ENCODE results near the gene PTPRK. TPM values are rescaled to one million over a fixed set of nuclear protein-coding genes. Genes with fewer than 3 reads are reported as not detected.
A peak's percentile ranks its signal among the peaks of the same experiment; 100 is the strongest.

PTPRK gene
- total RNA-seq, 1 donor from 2014 or later, result 50.3 TPM

- peaks cover 2% of the 10 kb centered on the region for H3K4me1 Mint-ChIP-seq (ENCODE audit: low read depth, unreplicated experiment)
- H3K9me3 Mint-ChIP-seq (ENCODE audit: unreplicated experiment), result no peaks in the 10 kb centered on the region
- no peak overlapping the region for H3K27ac Mint-ChIP-seq (ENCODE audit: unreplicated experiment)
- TF ChIP-seq, protein P1, sequence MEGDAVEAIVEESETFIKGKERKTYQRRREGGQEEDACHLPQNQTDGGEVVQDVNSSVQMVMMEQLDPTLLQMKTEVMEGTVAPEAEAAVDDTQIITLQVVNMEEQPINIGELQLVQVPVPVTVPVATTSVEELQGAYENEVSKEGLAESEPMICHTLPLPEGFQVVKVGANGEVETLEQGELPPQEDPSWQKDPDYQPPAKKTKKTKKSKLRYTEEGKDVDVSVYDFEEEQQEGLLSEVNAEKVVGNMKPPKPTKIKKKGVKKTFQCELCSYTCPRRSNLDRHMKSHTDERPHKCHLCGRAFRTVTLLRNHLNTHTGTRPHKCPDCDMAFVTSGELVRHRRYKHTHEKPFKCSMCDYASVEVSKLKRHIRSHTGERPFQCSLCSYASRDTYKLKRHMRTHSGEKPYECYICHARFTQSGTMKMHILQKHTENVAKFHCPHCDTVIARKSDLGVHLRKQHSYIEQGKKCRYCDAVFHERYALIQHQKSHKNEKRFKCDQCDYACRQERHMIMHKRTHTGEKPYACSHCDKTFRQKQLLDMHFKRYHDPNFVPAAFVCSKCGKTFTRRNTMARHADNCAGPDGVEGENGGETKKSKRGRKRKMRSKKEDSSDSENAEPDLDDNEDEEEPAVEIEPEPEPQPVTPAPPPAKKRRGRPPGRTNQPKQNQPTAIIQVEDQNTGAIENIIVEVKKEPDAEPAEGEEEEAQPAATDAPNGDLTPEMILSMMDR (IDR thresholded peaks at IDR 0.05; ENCODE audit: partially characterized antibody, unreplicated experiment), result no peak
- no peaks in the 10 kb centered on the region for H3K27me3 Mint-ChIP-seq (ENCODE audit: unreplicated experiment)
- H3K4me3 Mint-ChIP-seq (ENCODE audit: unreplicated experiment), result no peak overlapping the region
- DNase-seq, result no peak
- no peaks in the 10 kb centered on the region for H3K36me3 Mint-ChIP-seq (ENCODE audit: unreplicated experiment)
Observed at GRCh38 chr6:128246472-128247260, 273.7 kb downstream of the PTPRK start.

GRCh38 chr6:128244751-128245405, 275.5 kb downstream of the PTPRK start:
- Mint-ChIP-seq H3K4me1 (ENCODE audit: low read depth, unreplicated experiment) (peaks cover 9% of the 10 kb centered on the region), H3K27ac (ENCODE audit: unreplicated experiment) (no peak overlapping the region), H3K9me3 (ENCODE audit: unreplicated experiment) (no peaks in the 10 kb centered on the region), H3K4me3 (ENCODE audit: unreplicated experiment) (no peak overlapping the region), H3K36me3 (ENCODE audit: unreplicated experiment) (no peaks in the 10 kb centered on the region), H3K27me3 (ENCODE audit: unreplicated experiment) (no peaks in the 10 kb centered on the region)
- DNase-seq, result no peak
- TF ChIP-seq, protein P1 (IDR thresholded peaks at IDR 0.05; ENCODE audit: partially characterized antibody, unreplicated experiment), result no peak

- no peaks in the 10 kb centered on the region for H3K9me3 Mint-ChIP-seq (ENCODE audit: unreplicated experiment)
- DNase-seq, result no peak
- H3K27me3 Mint-ChIP-seq (ENCODE audit: unreplicated experiment), result no peaks in the 10 kb centered on the region
- H3K4me3 Mint-ChIP-seq (ENCODE audit: unreplicated experiment), result no peak overlapping the region
- TF ChIP-seq, protein P1 (IDR thresholded peaks at IDR 0.05; ENCODE audit: partially characterized antibody, unreplicated experiment), result no peak
- H3K36me3 Mint-ChIP-seq (ENCODE audit: unreplicated experiment), result no peaks in the 10 kb centered on the region
- H3K27ac Mint-ChIP-seq (ENCODE audit: unreplicated experiment), result no peak overlapping the region
- H3K4me1 Mint-ChIP-seq (ENCODE audit: low read depth, unreplicated experiment), result peaks cover 9% of the 10 kb centered on the region
Observed at GRCh38 chr6:128242765-128243403, 277.5 kb downstream of the PTPRK start.

DNA sequence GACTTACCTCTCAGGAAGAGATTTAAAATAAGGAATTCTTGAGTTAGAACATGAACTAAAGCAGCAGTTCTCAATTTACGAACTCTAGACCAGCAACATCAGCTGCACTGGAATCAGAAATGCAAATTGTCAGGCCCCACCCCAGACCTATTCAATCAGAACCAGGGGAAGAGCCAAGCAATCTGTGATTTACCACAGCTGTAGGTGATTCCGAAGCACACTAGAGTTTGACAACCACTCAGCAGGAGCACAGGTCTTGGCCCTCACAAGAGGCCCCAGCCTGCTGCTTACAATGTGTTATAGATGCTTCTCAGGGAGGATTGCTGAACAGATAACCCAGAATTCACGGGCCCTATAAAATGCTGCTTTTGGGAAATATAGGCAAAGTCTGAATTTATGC, 279.2 kb downstream of the PTPRK start:
- Mint-ChIP-seq H3K27me3 (ENCODE audit: unreplicated experiment) (no peaks in the 10 kb centered on the region), H3K4me3 (ENCODE audit: unreplicated experiment) (no peak overlapping the region), H3K27ac (ENCODE audit: unreplicated experiment) (peak overlapping the region; percentile 31), H3K9me3 (ENCODE audit: unreplicated experiment) (no peaks in the 10 kb centered on the region), H3K4me1 (ENCODE audit: low read depth, unreplicated experiment) (peaks cover 9% of the 10 kb centered on the region), H3K36me3 (ENCODE audit: unreplicated experiment) (no peaks in the 10 kb centered on the region)
- no peak for DNase-seq
- TF ChIP-seq, protein P1 (IDR thresholded peaks at IDR 0.05; ENCODE audit: partially characterized antibody, unreplicated experiment), result no peak

All from glutamatergic neuron (in vitro differentiated cells).